Measurements from ENCODE around the gene DLG2. TPM values are rescaled to one million over a fixed set of nuclear protein-coding genes. Genes with fewer than 3 reads are reported as not detected.

The DLG2 gene
- total and polyA plus RNA-seq, 7 donors = 0.23 to 5.3 (median 3.4) TPM

DNA sequence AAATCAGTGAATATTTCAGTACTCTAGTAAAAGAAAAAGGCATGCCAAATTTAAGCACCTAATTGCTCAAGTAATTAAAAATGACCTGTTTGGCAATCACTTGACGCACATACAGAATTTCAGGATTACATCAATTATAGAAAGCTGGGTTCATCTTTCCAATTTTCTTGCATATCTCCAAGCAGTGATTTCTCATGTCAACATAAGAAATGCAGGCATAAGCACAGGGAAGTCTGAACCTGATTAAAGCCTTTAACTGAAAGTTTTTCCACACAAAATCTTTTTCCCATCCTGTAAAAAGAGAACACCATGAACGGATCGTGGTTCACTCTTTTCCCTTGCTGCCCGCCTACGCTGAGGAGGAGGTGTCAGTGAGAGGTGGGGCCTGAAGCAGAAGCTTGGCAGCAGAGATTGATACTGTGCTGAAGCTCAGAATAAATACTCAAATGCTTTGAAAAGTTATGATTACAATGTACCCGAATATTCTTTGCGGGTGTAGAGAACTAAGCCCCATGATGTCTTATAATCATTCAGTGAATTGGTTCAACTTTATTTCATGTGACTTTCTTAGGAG, 1636.9 kb downstream of the DLG2 start:
- ATAC-seq (no peak), DNase-seq (peak; percentile 14 to 38)
- H3K4me3 ChIP-seq = no peak overlapping the region
- H3K36me3 ChIP-seq (ENCODE audit: insufficient read depth in 1 of 2, low read depth in 1 of 2) = no peaks in the 10 kb centered on the region
- intact Hi-C loops (cut with DNase I) = no loop called here
- no peaks in the 10 kb centered on the region for H3K27me3 ChIP-seq (ENCODE audit: insufficient read depth in 3 of 3, low read length in 2 of 3)
- TF ChIP-seq, protein P1, sequence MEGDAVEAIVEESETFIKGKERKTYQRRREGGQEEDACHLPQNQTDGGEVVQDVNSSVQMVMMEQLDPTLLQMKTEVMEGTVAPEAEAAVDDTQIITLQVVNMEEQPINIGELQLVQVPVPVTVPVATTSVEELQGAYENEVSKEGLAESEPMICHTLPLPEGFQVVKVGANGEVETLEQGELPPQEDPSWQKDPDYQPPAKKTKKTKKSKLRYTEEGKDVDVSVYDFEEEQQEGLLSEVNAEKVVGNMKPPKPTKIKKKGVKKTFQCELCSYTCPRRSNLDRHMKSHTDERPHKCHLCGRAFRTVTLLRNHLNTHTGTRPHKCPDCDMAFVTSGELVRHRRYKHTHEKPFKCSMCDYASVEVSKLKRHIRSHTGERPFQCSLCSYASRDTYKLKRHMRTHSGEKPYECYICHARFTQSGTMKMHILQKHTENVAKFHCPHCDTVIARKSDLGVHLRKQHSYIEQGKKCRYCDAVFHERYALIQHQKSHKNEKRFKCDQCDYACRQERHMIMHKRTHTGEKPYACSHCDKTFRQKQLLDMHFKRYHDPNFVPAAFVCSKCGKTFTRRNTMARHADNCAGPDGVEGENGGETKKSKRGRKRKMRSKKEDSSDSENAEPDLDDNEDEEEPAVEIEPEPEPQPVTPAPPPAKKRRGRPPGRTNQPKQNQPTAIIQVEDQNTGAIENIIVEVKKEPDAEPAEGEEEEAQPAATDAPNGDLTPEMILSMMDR (IDR thresholded peaks at IDR 0.05) = no peak
- no peaks in the 10 kb centered on the region for H3K4me1 ChIP-seq
- WGBS, 3 donors = 61 to 63% (median 62%) methylated on average over 7 of the region's 7 CpGs
- H3K27ac ChIP-seq = no peak overlapping the region
- H3K9me3 ChIP-seq = no peaks in the 10 kb centered on the region

DNA sequence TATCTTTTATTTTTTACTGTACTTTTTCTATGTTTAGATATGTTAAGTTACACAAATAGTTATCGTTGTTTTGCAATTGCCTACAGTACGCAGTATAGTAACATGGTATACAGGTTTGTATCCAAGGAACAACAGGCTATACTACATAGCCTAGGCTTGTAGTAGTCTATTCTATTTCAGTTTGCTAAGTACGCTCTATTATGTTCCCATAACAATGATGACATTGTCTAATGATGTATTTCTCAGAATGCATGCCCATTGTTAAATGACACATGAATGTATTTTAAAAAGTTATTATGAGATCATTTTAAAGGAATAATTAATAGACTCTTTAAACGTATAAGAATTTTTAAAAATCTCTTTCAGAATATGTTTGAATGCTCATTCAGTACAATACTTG, 1644.3 kb downstream of the DLG2 start:
- Histone ChIP-seq H3K4me1 (no peaks in the 10 kb centered on the region), H3K27ac (no peak overlapping the region), H3K9me3 (no peaks in the 10 kb centered on the region), H3K36me3 (ENCODE audit: insufficient read depth in 1 of 2, low read depth in 1 of 2) (no peaks in the 10 kb centered on the region), H3K27me3 (ENCODE audit: insufficient read depth in 3 of 3, low read length in 2 of 3) (no peaks in the 10 kb centered on the region), H3K4me3 (no peak overlapping the region)
- TF ChIP-seq, protein P1 (IDR thresholded peaks at IDR 0.05) = no peak
- DNase-seq (no peak), ATAC-seq (no peak)
- intact Hi-C loops (cut with DNase I) = no loop called here
- 91 to 92% (median 91%) methylated on average over 4 of the region's 4 CpGs for WGBS, 3 donors

DNA sequence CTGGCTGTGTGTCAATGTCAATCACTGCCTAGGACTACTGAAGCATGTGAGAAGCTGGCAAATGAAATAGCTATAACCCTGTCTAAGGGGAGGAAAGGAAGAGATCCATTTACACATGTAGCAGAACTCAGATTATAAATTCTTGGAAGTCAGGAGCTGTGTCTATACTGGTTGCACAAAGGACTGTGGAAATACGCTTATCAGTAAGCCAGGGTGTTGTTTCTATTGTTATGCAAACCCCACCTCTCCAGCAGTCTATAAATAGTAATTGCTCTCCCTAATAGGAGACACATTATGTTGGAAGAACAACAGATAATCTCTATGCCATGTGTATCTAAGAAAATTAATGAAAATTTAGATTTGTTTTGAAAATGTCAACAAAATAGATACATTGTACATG, 1647.6 kb downstream of the DLG2 start:
- ATAC-seq (no peak), DNase-seq (no peak)
- Histone ChIP-seq H3K36me3 (ENCODE audit: insufficient read depth in 1 of 2, low read depth in 1 of 2) (no peaks in the 10 kb centered on the region), H3K4me1 (no peaks in the 10 kb centered on the region), H3K4me3 (no peak overlapping the region), H3K27me3 (ENCODE audit: insufficient read depth in 3 of 3, low read length in 2 of 3) (no peaks in the 10 kb centered on the region), H3K9me3 (no peaks in the 10 kb centered on the region), H3K27ac (no peak overlapping the region)
- WGBS, 3 donors = 48 to 76% (median 75%) methylated on average over 1 of the region's 1 CpG
- TF ChIP-seq, protein P1 (IDR thresholded peaks at IDR 0.05) = no peak
- intact Hi-C loops (cut with DNase I) = no loop called here

DNA sequence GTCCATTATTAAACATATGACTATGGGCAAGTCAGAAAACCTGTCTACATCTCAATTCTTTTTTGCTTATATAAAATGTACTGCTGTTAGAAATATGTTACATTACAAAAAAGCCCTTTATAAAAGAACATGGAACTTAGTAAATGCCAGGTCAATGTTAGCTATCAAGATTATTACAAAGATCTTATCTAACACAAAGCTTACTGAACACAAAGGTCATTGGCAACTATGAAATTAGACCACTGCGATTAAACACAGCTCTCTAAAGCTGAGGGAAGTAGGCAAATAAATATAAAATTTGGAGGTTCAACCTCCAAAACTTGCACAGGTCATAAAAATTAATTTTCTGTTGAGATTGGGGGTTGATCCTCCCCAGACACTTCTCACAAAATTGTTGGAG, 1648.2 kb downstream of the DLG2 start:
- ATAC-seq = no peak
- DNase-seq = no peak
- H3K4me3 ChIP-seq = no peak overlapping the region
- H3K27ac ChIP-seq = no peak overlapping the region
- 82 to 94% (median 84%) methylated on average over 1 of the region's 1 CpG for WGBS, 3 donors
- H3K36me3 ChIP-seq (ENCODE audit: insufficient read depth in 1 of 2, low read depth in 1 of 2) = no peaks in the 10 kb centered on the region
- H3K27me3 ChIP-seq (ENCODE audit: insufficient read depth in 3 of 3, low read length in 2 of 3) = no peaks in the 10 kb centered on the region
- H3K9me3 ChIP-seq = no peaks in the 10 kb centered on the region
- no peaks in the 10 kb centered on the region for H3K4me1 ChIP-seq
- TF ChIP-seq, protein P1 (IDR thresholded peaks at IDR 0.05) = no peak
- intact Hi-C loops (cut with DNase I) = no loop called here

DNA sequence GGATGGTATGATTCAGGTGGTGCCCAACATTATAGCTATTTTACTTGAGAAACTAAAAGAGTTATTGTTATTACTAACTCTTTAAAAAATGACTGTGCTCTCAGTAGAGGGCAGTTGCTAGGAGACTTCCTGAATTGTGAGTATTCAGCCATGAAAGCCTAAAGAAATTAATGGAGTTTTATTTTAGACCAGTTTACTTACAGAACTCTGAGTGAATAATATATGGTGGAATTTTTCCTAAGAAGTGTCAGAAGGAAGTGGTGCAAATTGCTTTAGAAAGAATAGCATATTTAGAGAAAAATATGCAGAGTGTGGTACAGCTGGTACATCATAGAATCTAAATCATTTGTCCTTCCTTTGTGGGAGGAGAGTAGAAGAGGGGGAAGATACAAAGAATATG, 1651.1 kb downstream of the DLG2 start:
- ATAC-seq (no peak), DNase-seq (no peak)
- no peaks in the 10 kb centered on the region for H3K27me3 ChIP-seq (ENCODE audit: insufficient read depth in 3 of 3, low read length in 2 of 3)
- TF ChIP-seq, protein P1 (IDR thresholded peaks at IDR 0.05) = no peak
- no peaks in the 10 kb centered on the region for H3K36me3 ChIP-seq (ENCODE audit: insufficient read depth in 1 of 2, low read depth in 1 of 2)
- no peak overlapping the region for H3K4me3 ChIP-seq
- no peaks in the 10 kb centered on the region for H3K4me1 ChIP-seq
- H3K27ac ChIP-seq = no peak overlapping the region
- intact Hi-C loops (cut with DNase I) = no loop called here
- H3K9me3 ChIP-seq = no peaks in the 10 kb centered on the region
